Smooth muscle cell (in vitro differentiated cells): ENCODE results near the gene OR5K1. TPM values are rescaled to one million over a fixed set of nuclear protein-coding genes. Genes with fewer than 3 reads are reported as not detected.

Source experiments
- DNase-seq: peaks from one replicate; lab custom pipeline; 2025; ENCODE audit not compliant: unreplicated experiment; lab: John Stamatoyannopoulos, UW
- H2AFZ ChIP-seq: fragments of 200-600 bp; sonication (generic); 2 replicates; pipeline ENCODE4 v1.6.0; 2016; ENCODE audit warnings: antibody characterized with exemption, low read depth, mild to moderate bottlenecking
- H3F3A ChIP-seq: fragments of 200-600 bp; sonication (generic); 2 replicates; pipeline ENCODE4 v1.6.0; 2017; ENCODE audit warnings: antibody characterized with exemption, low read depth
- H3K27ac ChIP-seq: fragments of 200-600 bp; sonication (generic); 2 replicates; pipeline ENCODE4 v1.5.1; 2016; ENCODE audit warnings: low read depth, mild to moderate bottlenecking
- H3K27me3 ChIP-seq: fragments of 200-600 bp; sonication (generic); 2 replicates; pipeline ENCODE4 v1.6.1; 2016; ENCODE audit warnings: low read depth, mild to moderate bottlenecking
- H3K36me3 ChIP-seq: fragments of 200-600 bp; sonication (generic); 2 replicates; pipeline ENCODE4 v1.5.1; 2016; ENCODE audit warnings: low read depth
- H3K4me1 ChIP-seq: fragments of 200-600 bp; sonication (generic); 2 replicates; pipeline ENCODE4 v1.5.1; 2016; ENCODE audit warnings: low read depth
- H3K4me2 ChIP-seq: fragments of 200-600 bp; sonication (generic); 2 replicates; pipeline ENCODE4 v1.6.0; 2016; ENCODE audit warnings: mild to moderate bottlenecking
- H3K4me3 ChIP-seq: fragments of 200-600 bp; sonication (generic); 2 replicates; pipeline ENCODE4 v1.5.1; 2016; ENCODE audit warnings: mild to moderate bottlenecking
- H3K79me2 ChIP-seq: fragments of 200-600 bp; sonication (generic); 2 replicates; pipeline ENCODE4 v1.6.0; 2016; ENCODE audit warnings: low read depth, mild to moderate bottlenecking
- H3K9ac ChIP-seq: fragments of 200-600 bp; sonication (generic); 2 replicates; pipeline ENCODE4 v1.6.0; 2016; ENCODE audit warnings: low read depth
- H3K9me3 ChIP-seq: fragments of 200-600 bp; sonication (generic); replicated peaks from 2 replicates; pipeline ENCODE4 v1.5.1; 2016; ENCODE audit warnings: low read depth
- H4K20me1 ChIP-seq: fragments of 200-600 bp; sonication (generic); 2 replicates; pipeline ENCODE4 v1.6.0; 2016; ENCODE audit warnings: low read depth
- WGBS: methylation state at CpG from one replicate; pipeline ENCODE4 v1.1.7; 2016; ENCODE audit warnings: low lambda C conversion rate; 5-methylcytosine and 5-hydroxymethylcytosine counted together
- polyA plus RNA-seq: library from polyadenylated mRNA; unstranded; fragments of >200 nt; fragmentation: Nextera tagmentation; extraction: Ambion mirVana; gene quantifications from 2 replicates; pipeline ENCODE4 v1.2.1, GENCODE V29; 2016
- total RNA-seq: library from RNA; depleted of rRNA; stranded (reverse); fragments of >200 nt; gene quantifications from 2 replicates; pipeline ENCODE4 v1.2.3, GENCODE V29; 2014
- TF ChIP-seq, protein P1 (sequence below): fragments of 200-600 bp; sonication (generic); IDR thresholded peaks from 2 replicates; pipeline ENCODE4 v1.5.1; 2017; ENCODE audit warnings: borderline replicate concordance, mild to moderate bottlenecking, antibody characterized with exemption; ENCODE audit not compliant: insufficient read depth, poor library complexity, severe bottlenecking

OR5K1 gene
- total and polyA plus RNA-seq, 2 experiments from 2014 or later: not detected

DNA sequence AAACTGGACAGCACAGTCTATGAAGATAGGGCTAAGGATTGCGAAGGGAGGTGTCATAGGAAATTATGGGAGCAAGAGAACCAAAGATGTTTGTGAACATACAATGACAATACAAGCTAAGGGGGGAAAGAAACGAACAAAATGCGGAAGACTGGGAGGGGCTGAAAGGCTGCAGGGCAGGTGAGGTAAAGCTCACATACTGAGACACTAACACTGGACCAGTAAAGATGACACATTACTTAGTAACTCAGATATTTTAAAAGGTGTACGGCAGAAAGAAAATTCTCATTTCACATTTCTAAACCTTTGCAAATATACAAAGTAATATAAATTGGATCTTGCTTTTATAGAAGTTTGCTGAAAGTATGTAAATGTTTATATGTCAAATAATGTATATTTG lies 49.6 kb downstream of the OR5K1 start:
- Histone ChIP-seq H3F3A (peaks cover 6% of the 10 kb centered on the region), H3K4me2 (no peak overlapping the region), H3K4me3 (no peak overlapping the region), H3K36me3 (peaks cover 7% of the 10 kb centered on the region), H3K27me3 (no peaks in the 10 kb centered on the region), H3K9ac (no peak overlapping the region), H4K20me1 (peaks cover 15% of the 10 kb centered on the region), H3K4me1 (no peaks in the 10 kb centered on the region), H3K27ac (peak overlapping the region; percentile 27), H3K9me3 (no peaks in the 10 kb centered on the region), H3K79me2 (peaks cover 5% of the 10 kb centered on the region), H2AFZ (no peak overlapping the region)
- TF ChIP-seq, protein P1, sequence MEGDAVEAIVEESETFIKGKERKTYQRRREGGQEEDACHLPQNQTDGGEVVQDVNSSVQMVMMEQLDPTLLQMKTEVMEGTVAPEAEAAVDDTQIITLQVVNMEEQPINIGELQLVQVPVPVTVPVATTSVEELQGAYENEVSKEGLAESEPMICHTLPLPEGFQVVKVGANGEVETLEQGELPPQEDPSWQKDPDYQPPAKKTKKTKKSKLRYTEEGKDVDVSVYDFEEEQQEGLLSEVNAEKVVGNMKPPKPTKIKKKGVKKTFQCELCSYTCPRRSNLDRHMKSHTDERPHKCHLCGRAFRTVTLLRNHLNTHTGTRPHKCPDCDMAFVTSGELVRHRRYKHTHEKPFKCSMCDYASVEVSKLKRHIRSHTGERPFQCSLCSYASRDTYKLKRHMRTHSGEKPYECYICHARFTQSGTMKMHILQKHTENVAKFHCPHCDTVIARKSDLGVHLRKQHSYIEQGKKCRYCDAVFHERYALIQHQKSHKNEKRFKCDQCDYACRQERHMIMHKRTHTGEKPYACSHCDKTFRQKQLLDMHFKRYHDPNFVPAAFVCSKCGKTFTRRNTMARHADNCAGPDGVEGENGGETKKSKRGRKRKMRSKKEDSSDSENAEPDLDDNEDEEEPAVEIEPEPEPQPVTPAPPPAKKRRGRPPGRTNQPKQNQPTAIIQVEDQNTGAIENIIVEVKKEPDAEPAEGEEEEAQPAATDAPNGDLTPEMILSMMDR: no peak
- DNase-seq: no peak
- WGBS: 83% methylated on average over 4 of the region's 4 CpGs

DNA sequence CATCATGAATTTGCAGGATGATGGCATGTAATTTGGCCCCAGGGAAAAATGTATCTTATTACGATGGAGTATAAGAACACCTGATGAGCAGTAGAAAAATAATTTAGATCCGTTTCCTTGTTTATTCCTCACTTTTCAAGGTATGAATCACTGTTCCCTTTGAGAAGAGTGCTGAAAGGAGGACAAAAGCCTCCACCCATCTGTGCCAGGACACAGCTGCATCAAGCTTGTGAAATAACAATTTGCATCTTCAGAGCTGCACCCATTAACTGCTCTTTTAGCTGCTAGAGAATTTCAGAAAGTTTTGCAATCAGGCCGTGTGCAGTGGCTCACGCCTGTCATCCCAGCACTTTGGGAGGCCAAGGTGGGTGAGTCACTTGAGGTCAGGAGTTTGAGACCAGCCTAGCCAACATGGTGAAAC lies 50.1 kb downstream of the OR5K1 start:
- 53% methylated on average over 4 of the region's 4 CpGs for WGBS
- Histone ChIP-seq H3K27ac (peak overlapping the region; percentile 27), H3K27me3 (no peaks in the 10 kb centered on the region), H3K79me2 (peaks cover 10% of the 10 kb centered on the region), H2AFZ (no peak overlapping the region), H3K36me3 (peaks cover 7% of the 10 kb centered on the region), H3K9me3 (no peaks in the 10 kb centered on the region), H3K9ac (no peak overlapping the region), H3F3A (peaks cover 6% of the 10 kb centered on the region), H4K20me1 (peaks cover 20% of the 10 kb centered on the region), H3K4me2 (no peak overlapping the region), H3K4me3 (no peak overlapping the region), H3K4me1 (no peaks in the 10 kb centered on the region)
- DNase-seq: no peak
- TF ChIP-seq, protein P1: no peak

DNA sequence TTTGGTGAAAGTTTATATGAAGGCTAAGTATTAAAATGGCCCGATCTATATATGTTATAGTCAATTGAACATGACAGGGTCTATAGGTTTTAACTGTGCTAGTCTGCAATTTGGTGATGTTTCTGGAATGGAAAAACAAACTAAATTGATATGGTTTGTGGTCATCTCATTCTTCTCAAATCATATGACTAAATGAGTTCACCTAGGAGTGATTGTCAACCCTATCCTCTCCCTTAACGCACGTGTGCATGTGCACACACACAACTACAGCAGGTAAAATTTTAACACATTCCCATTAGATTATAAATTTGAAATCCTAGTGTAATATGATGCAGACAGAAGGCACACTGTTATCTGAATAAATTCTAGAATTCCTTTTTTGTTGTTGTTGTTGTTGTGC lies 50.7 kb downstream of the OR5K1 start:
- H3K9me3 ChIP-seq: no peaks in the 10 kb centered on the region
- H3K4me1 ChIP-seq: no peaks in the 10 kb centered on the region
- no peak overlapping the region for H3K27ac ChIP-seq
- no peak overlapping the region for H3K4me2 ChIP-seq
- no peak for DNase-seq
- peaks cover 25% of the 10 kb centered on the region for H4K20me1 ChIP-seq
- peaks cover 7% of the 10 kb centered on the region for H3K36me3 ChIP-seq
- H3K4me3 ChIP-seq: no peak overlapping the region
- peaks cover 16% of the 10 kb centered on the region for H3K79me2 ChIP-seq
- 99% methylated on average over 3 of the region's 3 CpGs for WGBS
- no peak overlapping the region for H3K9ac ChIP-seq
- peaks cover 6% of the 10 kb centered on the region for H3F3A ChIP-seq
- no peak overlapping the region for H2AFZ ChIP-seq
- TF ChIP-seq, protein P1: no peak
- H3K27me3 ChIP-seq: no peaks in the 10 kb centered on the region

DNA sequence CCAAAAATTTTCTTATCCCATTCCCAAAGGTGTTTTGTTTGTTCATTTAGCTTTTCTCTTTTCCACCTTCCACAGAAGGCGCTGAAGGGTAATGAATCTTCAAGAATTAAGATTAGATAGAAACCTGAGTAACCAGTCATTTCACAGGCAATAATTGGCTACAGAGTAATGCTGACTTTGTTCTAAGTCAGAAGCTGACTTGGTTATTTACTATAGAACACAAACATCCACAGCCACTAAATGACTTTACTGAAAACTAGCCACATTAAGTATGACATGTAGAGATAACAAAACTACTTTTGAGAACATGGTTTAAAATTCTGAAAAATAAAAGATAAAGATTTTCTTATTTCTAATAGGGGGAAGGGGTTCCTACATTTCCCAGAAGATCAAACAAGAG lies 51.9 kb downstream of the OR5K1 start:
- DNase-seq: no peak
- TF ChIP-seq, protein P1: no peak
- no peaks in the 10 kb centered on the region for H3K27me3 ChIP-seq
- H3K4me1 ChIP-seq: no peaks in the 10 kb centered on the region
- H3K9me3 ChIP-seq: no peaks in the 10 kb centered on the region
- H3F3A ChIP-seq: peaks cover 6% of the 10 kb centered on the region
- no peak overlapping the region for H2AFZ ChIP-seq
- peaks cover 7% of the 10 kb centered on the region for H3K36me3 ChIP-seq
- no peak overlapping the region for H3K27ac ChIP-seq
- H3K9ac ChIP-seq: no peak overlapping the region
- no peak overlapping the region for H3K4me2 ChIP-seq
- H4K20me1 ChIP-seq: peaks cover 38% of the 10 kb centered on the region
- peaks cover 27% of the 10 kb centered on the region for H3K79me2 ChIP-seq
- WGBS: 88% methylated on average over 1 of the region's 1 CpG
- H3K4me3 ChIP-seq: no peak overlapping the region
